CD4-positive, alpha-beta T cell (primary cell): Measurements from ENCODE around the gene ZCWPW1. TPM values are rescaled to one million over a fixed set of nuclear protein-coding genes. Genes with fewer than 3 reads are reported as not detected.

Experiments
- ATAC-seq: fragments of 200-7000 bp; cut with Tn5 transposase; one replicate; pipeline ENCODE4 v1.10.0; 2022; ENCODE audit warnings: mild to moderate bottlenecking; ENCODE audit not compliant: poor library complexity
- CTCF ChIA-PET: fragments of 350-600 bp; sonication (Branson Sonifier 250); formaldehyde crosslinking; loops from one replicate; lab custom pipeline; 2021; ENCODE audit warnings: antibody characterized with exemption, inconsistent platforms; lab: Charles Lee
- POLR2A ChIA-PET: fragments of 350-600 bp; sonication (Branson Sonifier 250); formaldehyde crosslinking; loops from one replicate; lab custom pipeline; 2021; ENCODE audit warnings: antibody characterized with exemption, inconsistent platforms; lab: Charles Lee
- DNase-seq, 14 experiments: peaks; one replicate each; pipeline ENCODE4 v3.0.0-alpha.2; 2013 to 2020; ENCODE audit warnings: mixed read lengths in 2 of 14
- H3K27ac ChIP-seq, 2 donors: one replicate each; pipeline versions ENCODE4 v1.5.1 to v1.7.0; 2013; ENCODE audit warnings: low read length in 2 of 2, low read depth in 1 of 2, mild to moderate bottlenecking in 1 of 2
- H3K27me3 ChIP-seq, 2 experiments: 1 replicate in 1 of 2; 2 replicates in 1 of 2; pipeline versions ENCODE4 v1.6.1 to v1.7.0; 2013; ENCODE audit warnings: low read length in 2 of 2, control low read depth in 1 of 2, mild to moderate bottlenecking in 1 of 2, moderate library complexity in 1 of 2; ENCODE audit not compliant: insufficient read depth in 2 of 2, control insufficient read depth in 1 of 2
- H3K36me3 ChIP-seq: one replicate; pipeline ENCODE4 v1.6.1; 2013; ENCODE audit warnings: low read length, control low read depth; ENCODE audit not compliant: insufficient read depth
- H3K4me1 ChIP-seq: one replicate; pipeline ENCODE4 v1.6.1; 2013; ENCODE audit warnings: low read length, control low read depth; ENCODE audit not compliant: insufficient read depth
- H3K4me3 ChIP-seq: one replicate; pipeline ENCODE4 v1.5.1; 2013; ENCODE audit warnings: mild to moderate bottlenecking, low read length, moderate library complexity
- H3K9me3 ChIP-seq, 2 experiments: 1 replicate in 1 of 2; 2 replicates in 1 of 2; pipeline versions ENCODE4 v1.6.1 to v1.7.0; 2013; ENCODE audit warnings: low read length in 2 of 2, mild to moderate bottlenecking in 2 of 2, control low read depth in 1 of 2, moderate library complexity in 1 of 2; ENCODE audit not compliant: control insufficient read depth in 1 of 2, insufficient read depth in 1 of 2
- H3K27ac Mint-ChIP-seq: one replicate; pipeline ENCODE4 v1.8.0; 2020; ENCODE audit warnings: mixed read lengths
- H3K27me3 Mint-ChIP-seq: one replicate; pipeline ENCODE4 v1.8.0; 2021; ENCODE audit warnings: mixed read lengths
- H3K36me3 Mint-ChIP-seq: one replicate; pipeline ENCODE4 v1.8.0; 2021; ENCODE audit warnings: low read depth, mixed read lengths
- H3K4me1 Mint-ChIP-seq: one replicate; pipeline ENCODE4 v1.8.0; 2021; ENCODE audit warnings: low read depth, mixed read lengths
- H3K4me3 Mint-ChIP-seq: one replicate; pipeline ENCODE4 v1.8.0; 2020; ENCODE audit warnings: mild to moderate bottlenecking, mixed read lengths
- H3K9me3 Mint-ChIP-seq: one replicate; pipeline ENCODE4 v1.8.0; 2020; ENCODE audit warnings: mixed read lengths
- intact Hi-C, 2 experiments: fragments of 100-400 bp; cut with DNase I in 1 of 2; cut with micrococcal nuclease in 1 of 2; formaldehyde crosslinking; loops; one replicate each; pipeline versions ENCODE4 v1.15.1 to v1.9.0; 2023 to 2025; cut with DNase I, micrococcal nuclease
- total RNA-seq, 174 experiments: library from RNA in 2 of 174; stranded (reverse) in 2 of 174; gene quantifications; one replicate each; pipeline ENCODE4 v1.2.3 and lab custom pipeline; 2021 to 2026
- TF ChIP-seq, protein P1 (sequence below): fragments of 200-600 bp; IDR thresholded peaks from one replicate; pipeline ENCODE4 v1.8.0; 2022; ENCODE audit warnings: antibody characterized with exemption, mild to moderate bottlenecking

The ZCWPW1 gene
- total RNA-seq, 2 experiments from 2014 or later = 4.4 to 6.5 TPM

DNA sequence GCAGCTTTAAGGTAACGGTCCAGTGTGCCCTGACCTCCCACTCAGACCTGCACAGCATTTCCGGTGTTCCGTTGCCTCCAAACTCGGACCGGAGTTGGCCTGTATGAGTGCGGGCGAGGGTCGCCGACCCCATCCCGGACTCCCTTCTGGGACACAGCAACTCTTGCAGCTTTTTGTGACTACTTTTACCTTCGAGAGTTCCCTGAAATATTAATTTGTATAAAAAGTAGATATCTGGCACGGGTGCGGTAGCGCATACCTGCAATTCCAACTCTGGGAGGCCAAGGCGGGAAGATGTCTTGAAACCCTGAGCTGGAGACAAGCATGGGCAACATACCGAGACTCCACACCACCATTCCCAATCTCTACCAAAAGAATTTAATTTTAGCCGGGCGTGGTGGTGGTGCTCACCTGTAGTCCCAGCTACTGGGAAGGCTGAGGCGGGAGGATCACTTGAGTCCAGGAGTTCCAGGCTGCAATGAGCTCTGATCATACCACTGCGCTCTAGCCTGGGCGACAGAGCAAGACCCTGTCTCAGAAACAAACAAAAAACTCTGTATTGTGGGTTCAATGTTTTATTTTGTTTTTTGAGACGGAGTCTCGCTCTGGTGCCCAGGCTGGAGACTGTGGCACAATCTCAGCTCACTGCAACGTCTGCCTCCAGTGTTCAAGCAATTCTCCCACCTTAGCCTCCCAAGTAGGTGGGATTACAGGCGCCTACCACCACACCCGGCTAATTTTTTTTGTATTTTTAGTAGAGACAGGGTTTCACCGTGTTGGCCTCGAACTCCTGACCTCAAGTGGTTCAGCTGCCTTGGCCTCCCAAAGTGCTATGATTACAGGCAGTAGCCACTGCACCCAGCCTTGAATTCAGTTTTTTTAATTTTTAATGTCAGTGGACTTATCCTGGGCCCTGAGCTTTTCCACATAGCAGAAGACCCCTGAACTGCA is 8.9 kb upstream of the ZCWPW1 start:
- POLR2A ChIA-PET = interaction anchor here (0.5 to 6.0 kb wide), 22 partner anchors 8 to 452 kb away, joined by 3 to 84 read pairs (median 4); partner anchors contain the start of genes AGFG2, FBXO24, GIGYF1 and LRCH4
- Histone ChIP-seq H3K27ac (no peak overlapping the region), H3K27me3 (no peaks in the 10 kb centered on the region), H3K9me3 (no peaks in the 10 kb centered on the region), H3K36me3 (peaks cover 21% of the 10 kb centered on the region), H3K4me3 (peak overlapping the region; percentile 67), H3K4me1 (peaks cover 39% of the 10 kb centered on the region)
- Mint-ChIP-seq H3K4me1 (peaks cover 36% of the 10 kb centered on the region), H3K27ac (no peak overlapping the region), H3K4me3 (peak overlapping the region; percentile 34), H3K36me3 (peaks cover 38% of the 10 kb centered on the region), H3K9me3 (no peaks in the 10 kb centered on the region), H3K27me3 (no peaks in the 10 kb centered on the region)
- intact Hi-C loops = loop anchor here (1.0 to 10.0 kb wide), 5 partner anchors 13 to 817 kb away; partner anchors contain the start of genes GNB2 (in 1 of the 2), NYAP1 (in 1 of the 2) and TSC22D4 (in 1 of the 2)
- ATAC-seq (no peak), DNase-seq (peak in 1 of 14 experiments; percentile 47)
- CTCF ChIA-PET = interaction anchor here (1.4 kb wide), 1 partner anchor 13 kb away, joined by 5 read pairs; no protein-coding TSS in a partner anchor
- TF ChIP-seq, protein P1, sequence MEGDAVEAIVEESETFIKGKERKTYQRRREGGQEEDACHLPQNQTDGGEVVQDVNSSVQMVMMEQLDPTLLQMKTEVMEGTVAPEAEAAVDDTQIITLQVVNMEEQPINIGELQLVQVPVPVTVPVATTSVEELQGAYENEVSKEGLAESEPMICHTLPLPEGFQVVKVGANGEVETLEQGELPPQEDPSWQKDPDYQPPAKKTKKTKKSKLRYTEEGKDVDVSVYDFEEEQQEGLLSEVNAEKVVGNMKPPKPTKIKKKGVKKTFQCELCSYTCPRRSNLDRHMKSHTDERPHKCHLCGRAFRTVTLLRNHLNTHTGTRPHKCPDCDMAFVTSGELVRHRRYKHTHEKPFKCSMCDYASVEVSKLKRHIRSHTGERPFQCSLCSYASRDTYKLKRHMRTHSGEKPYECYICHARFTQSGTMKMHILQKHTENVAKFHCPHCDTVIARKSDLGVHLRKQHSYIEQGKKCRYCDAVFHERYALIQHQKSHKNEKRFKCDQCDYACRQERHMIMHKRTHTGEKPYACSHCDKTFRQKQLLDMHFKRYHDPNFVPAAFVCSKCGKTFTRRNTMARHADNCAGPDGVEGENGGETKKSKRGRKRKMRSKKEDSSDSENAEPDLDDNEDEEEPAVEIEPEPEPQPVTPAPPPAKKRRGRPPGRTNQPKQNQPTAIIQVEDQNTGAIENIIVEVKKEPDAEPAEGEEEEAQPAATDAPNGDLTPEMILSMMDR = no peak

DNA sequence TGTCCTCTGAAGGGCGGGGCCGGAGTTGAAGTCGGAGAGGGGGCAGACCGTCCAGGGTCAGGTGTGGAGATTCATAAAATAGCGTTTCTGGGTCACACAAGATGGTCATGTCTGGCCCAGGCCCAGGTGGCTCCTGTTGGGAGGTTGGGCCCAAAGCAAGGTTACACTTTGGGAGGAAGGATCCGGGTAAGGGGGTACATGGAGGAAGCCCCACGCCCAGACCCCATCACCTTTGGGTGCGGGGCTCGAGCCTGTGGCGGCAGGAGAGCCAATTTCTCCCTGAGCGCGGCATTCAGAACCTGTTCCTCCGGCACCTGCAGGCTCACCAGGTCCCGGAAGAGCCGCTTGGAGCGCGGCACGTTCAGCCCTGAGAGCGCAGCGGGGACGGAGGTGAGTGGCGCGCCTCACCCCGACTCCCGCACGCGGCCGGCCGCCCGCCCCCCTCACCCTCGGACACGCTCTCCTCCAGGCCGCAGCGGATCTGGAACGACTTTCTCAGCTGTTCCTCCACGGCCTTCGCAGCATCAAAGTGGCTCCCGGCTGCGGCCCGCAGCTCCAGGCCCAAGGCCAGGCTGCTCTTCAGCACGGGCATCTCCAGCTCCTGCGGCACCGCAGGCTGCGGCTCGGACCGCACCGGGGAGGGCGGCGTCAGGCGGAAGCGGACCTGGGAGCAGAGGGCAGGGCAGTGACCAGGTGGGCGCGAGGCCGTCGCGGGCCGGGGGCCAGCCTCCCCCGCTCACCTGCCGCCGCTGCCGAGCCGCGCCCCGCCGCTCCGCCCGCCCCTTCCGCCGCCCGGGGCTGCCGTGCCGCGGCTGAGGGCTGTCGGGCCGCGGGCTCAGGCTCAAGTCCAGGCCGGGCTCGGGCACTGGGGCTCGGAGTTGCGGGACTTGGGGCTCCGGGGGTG is 7.2 kb upstream of the ZCWPW1 start:
- peaks cover 50% of the 10 kb centered on the region for H3K36me3 Mint-ChIP-seq

More for the DNA sequence above, 7.2 kb upstream of the ZCWPW1 start:
- intact Hi-C loops = loop anchor here (1.0 to 10.0 kb wide), 5 partner anchors 7 to 819 kb away; partner anchors contain the start of genes GNB2 (in 1 of the 2), TSC22D4 (in 1 of the 2) and ZCWPW1 (in 1 of the 2)
- Histone ChIP-seq H3K4me3 (peak overlapping the region; percentile 67), H3K9me3 (no peaks in the 10 kb centered on the region), H3K36me3 (peaks cover 30% of the 10 kb centered on the region), H3K27ac (peak overlapping the region; percentile 87 to 90), H3K27me3 (no peaks in the 10 kb centered on the region), H3K4me1 (peaks cover 57% of the 10 kb centered on the region)
- H3K4me3 Mint-ChIP-seq = peak overlapping the region; percentile 95
- H3K4me1 Mint-ChIP-seq = peaks cover 48% of the 10 kb centered on the region
- no peaks in the 10 kb centered on the region for H3K9me3 Mint-ChIP-seq
- peak; percentile 29 to 77 (median 48) for DNase-seq
- H3K27me3 Mint-ChIP-seq = no peaks in the 10 kb centered on the region
- CTCF ChIA-PET = interaction anchor here (1.4 kb wide), 1 partner anchor 15 kb away, joined by 5 read pairs; no protein-coding TSS in a partner anchor
- TF ChIP-seq, protein P1 = no peak
- H3K27ac Mint-ChIP-seq = peak overlapping the region; percentile 100
- peak; percentile 48 for ATAC-seq
- POLR2A ChIA-PET = interaction anchor here (0.9 to 6.0 kb wide), 15 partner anchors 6 to 335 kb away, joined by 3 to 84 read pairs (median 6); partner anchors contain the start of genes AGFG2, FBXO24, LAMTOR4 and LRCH4
